Activated CD8-positive, alpha-beta T cell treated with anti-CD3 and anti-CD28 coated beads, Interleukin-2, amount 10 ng/mL, durations not matched to agents 7 days and 5 days (primary cell): ENCODE measurements around the gene KRTAP10-10. TPM values are rescaled to one million over a fixed set of nuclear protein-coding genes. Genes with fewer than 3 reads are reported as not detected.
"Not testable (repeated sequence)": the region's sequence is repeated elsewhere in the genome, so short reads cannot be mapped to it uniquely, and the experiment has no call there.

ENCODE experiments used
- ATAC-seq: fragments of 150-1000 bp; cut with Tn5 transposase; one replicate; pipeline ENCODE4 v1.10.0; 2021; ENCODE audit warnings: moderate library complexity
- CTCF ChIA-PET: fragments of 350-600 bp; sonication (Branson Sonifier 250); formaldehyde crosslinking; loops from one replicate; lab custom pipeline; 2021; ENCODE audit warnings: antibody characterized with exemption; lab: Charles Lee
- POLR2A ChIA-PET: fragments of 350-600 bp; sonication (Branson Sonifier 250); formaldehyde crosslinking; loops from one replicate; lab custom pipeline; 2021; ENCODE audit warnings: antibody characterized with exemption; lab: Charles Lee
- DNase-seq: peaks from one replicate; pipeline ENCODE4 v3.0.0-alpha.2; 2020
- H3K27ac Mint-ChIP-seq: one replicate; pipeline ENCODE4 v1.8.0; 2021; ENCODE audit warnings: mild to moderate bottlenecking, mixed read lengths
- H3K27me3 Mint-ChIP-seq: one replicate; pipeline ENCODE4 v1.8.0; 2021; ENCODE audit warnings: low read depth, mixed read lengths
- H3K36me3 Mint-ChIP-seq: one replicate; pipeline ENCODE4 v1.8.0; 2021; ENCODE audit warnings: low read depth, mixed read lengths
- H3K4me1 Mint-ChIP-seq: one replicate; pipeline ENCODE4 v1.8.0; 2021; ENCODE audit warnings: low read depth, mixed read lengths
- H3K4me3 Mint-ChIP-seq: one replicate; pipeline ENCODE4 v1.8.0; 2021; ENCODE audit warnings: mild to moderate bottlenecking, mixed read lengths
- H3K9me3 Mint-ChIP-seq: one replicate; pipeline ENCODE4 v1.8.0; 2022; ENCODE audit warnings: mixed read lengths; ENCODE audit not compliant: insufficient read depth
- total RNA-seq, 2 experiments: library from RNA; stranded (reverse); gene quantifications; one replicate each; pipeline ENCODE4 v1.2.3, GENCODE V29; 2021

KRTAP10-10 gene
- total RNA-seq, 2 experiments from 2014 or later: not detected

GRCh38 chr21:44617071-44617501 lies 20.1 kb upstream of the KRTAP10-10 start:
- no peak overlapping the region for H3K4me3 Mint-ChIP-seq
- ATAC-seq (no peak), DNase-seq (no peak)
- ChIA-PET CTCF (no interaction called here), POLR2A (no interaction called here)
- H3K27ac Mint-ChIP-seq: no peak overlapping the region
- H3K27me3 Mint-ChIP-seq: no peaks in the 10 kb centered on the region
- peaks cover 28% of the 10 kb centered on the region for H3K9me3 Mint-ChIP-seq
- peaks cover 28% of the 10 kb centered on the region for H3K36me3 Mint-ChIP-seq
- peaks cover 33% of the 10 kb centered on the region for H3K4me1 Mint-ChIP-seq

DNA sequence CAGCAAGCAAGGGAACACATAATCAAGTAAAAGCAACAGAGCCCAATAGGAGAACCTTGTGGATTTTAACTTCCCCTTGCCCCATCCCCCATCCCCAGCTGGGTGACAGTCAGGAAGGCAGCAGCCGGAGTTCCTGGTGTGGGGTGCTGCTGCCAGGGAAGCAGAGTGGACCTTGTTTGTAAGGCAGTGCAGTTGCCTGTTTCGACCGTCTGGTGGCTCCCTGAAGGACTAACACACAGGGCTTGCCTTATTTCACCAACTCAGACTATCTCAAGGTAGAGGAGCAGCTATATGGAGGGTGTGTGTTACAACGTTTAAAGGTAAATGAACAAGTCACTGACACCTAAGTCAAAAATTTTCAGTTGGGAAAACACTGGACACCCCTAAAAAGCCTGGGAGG lies 18.7 kb upstream of the KRTAP10-10 start:
- DNase-seq (no peak), ATAC-seq (peak; percentile 29)
- CTCF ChIA-PET: interaction anchor here (0.8 to 2.1 kb wide), 6 partner anchors 9 to 175 kb away, joined by 3 to 7 read pairs (median 4); partner anchors contain the start of gene KRTAP12-3
- Mint-ChIP-seq H3K4me3 (peak overlapping the region; percentile 45), H3K27ac (peak overlapping the region; percentile 89), H3K36me3 (peaks cover 30% of the 10 kb centered on the region), H3K4me1 (peaks cover 33% of the 10 kb centered on the region), H3K9me3 (peaks cover 39% of the 10 kb centered on the region), H3K27me3 (no peaks in the 10 kb centered on the region)
- POLR2A ChIA-PET: interaction anchor here (0.8 to 1.2 kb wide), 2 partner anchors 33 to 35 kb away, joined by 3 to 4 read pairs; no protein-coding TSS in a partner anchor

- peak overlapping the region; percentile 89 for H3K27ac Mint-ChIP-seq
- H3K4me1 Mint-ChIP-seq: peaks cover 33% of the 10 kb centered on the region
- peaks cover 33% of the 10 kb centered on the region for H3K36me3 Mint-ChIP-seq
- no peaks in the 10 kb centered on the region for H3K27me3 Mint-ChIP-seq
- DNase-seq (peak; percentile 77), ATAC-seq (peak; percentile 98)
- ChIA-PET CTCF (interaction anchor here (0.7 to 2.1 kb wide), 7 partner anchors 8 to 523 kb away, joined by 3 to 7 read pairs (median 4); partner anchors contain the start of gene KRTAP12-3), POLR2A (interaction anchor here (0.8 to 1.2 kb wide), 2 partner anchors 33 to 34 kb away, joined by 3 to 4 read pairs; no protein-coding TSS in a partner anchor)
- peak overlapping the region; percentile 45 for H3K4me3 Mint-ChIP-seq
- H3K9me3 Mint-ChIP-seq: peaks cover 43% of the 10 kb centered on the region
These were observed 18.2 kb upstream of the KRTAP10-10 start for GRCh38 chr21:44618909-44619308.

DNA sequence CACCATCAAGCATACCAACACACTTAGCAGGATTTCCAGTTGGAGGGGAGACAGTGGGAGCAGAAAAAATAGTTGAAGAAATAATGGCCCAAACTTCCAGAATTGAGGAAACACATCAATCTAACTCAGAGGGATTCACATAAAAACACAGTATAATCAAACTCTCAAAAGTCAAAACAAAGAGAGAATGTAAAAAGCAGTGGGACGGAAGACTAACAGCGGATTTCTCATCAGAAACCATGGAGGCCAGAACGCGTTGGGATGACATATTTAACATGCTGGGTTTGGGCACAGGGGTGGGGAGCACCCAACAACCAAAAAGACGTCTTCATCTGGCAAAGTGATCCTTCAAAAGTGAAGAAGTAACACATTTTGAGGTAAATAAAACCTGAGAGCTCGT lies 17.3 kb upstream of the KRTAP10-10 start:
- Mint-ChIP-seq H3K27ac (peak overlapping the region; percentile 10), H3K27me3 (peaks cover 4% of the 10 kb centered on the region), H3K4me3 (no peak overlapping the region), H3K9me3 (peaks cover 53% of the 10 kb centered on the region), H3K36me3 (peaks cover 39% of the 10 kb centered on the region), H3K4me1 (peaks cover 33% of the 10 kb centered on the region)
- ATAC-seq (no peak), DNase-seq (no peak)
- ChIA-PET CTCF (interaction anchor here (1.3 to 2.1 kb wide), 2 partner anchors 8 to 38 kb away, joined by 3 to 7 read pairs; partner anchors contain the start of gene KRTAP12-3), POLR2A (no interaction called here)

DNA sequence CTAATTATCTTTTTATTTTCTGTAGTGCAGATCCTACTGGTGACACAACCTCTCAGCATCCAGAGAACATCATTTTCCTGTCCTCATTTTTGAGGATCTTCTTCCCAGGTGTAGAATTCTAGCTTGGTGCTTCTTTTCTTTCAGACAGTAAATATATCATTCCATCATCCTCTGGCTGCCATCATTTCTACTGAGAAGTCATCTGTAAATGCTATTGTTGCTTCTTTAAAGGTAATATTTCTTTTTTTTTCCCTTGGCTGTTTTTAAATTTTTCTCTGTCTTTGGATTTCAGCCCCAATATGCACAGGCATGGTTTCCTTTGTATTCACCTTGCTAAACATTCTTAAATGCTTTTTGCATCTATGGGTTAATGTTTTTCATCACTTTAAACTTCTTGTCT lies 13.6 kb upstream of the KRTAP10-10 start:
- Mint-ChIP-seq H3K36me3 (peaks cover 33% of the 10 kb centered on the region), H3K9me3 (peaks cover 49% of the 10 kb centered on the region), H3K27me3 (peaks cover 4% of the 10 kb centered on the region), H3K4me3 (no peak overlapping the region), H3K4me1 (peaks cover 15% of the 10 kb centered on the region), H3K27ac (no peak overlapping the region)
- ChIA-PET CTCF (no interaction called here), POLR2A (no interaction called here)
- ATAC-seq: no peak
- DNase-seq: no peak

- ATAC-seq (no peak), DNase-seq (no peak)
- peaks cover 4% of the 10 kb centered on the region for H3K27me3 Mint-ChIP-seq
- CTCF ChIA-PET: interaction anchor here (1.0 kb wide), 1 partner anchor 115 kb away, joined by 3 read pairs; no protein-coding TSS in a partner anchor
- peaks cover 39% of the 10 kb centered on the region for H3K9me3 Mint-ChIP-seq
- H3K4me1 Mint-ChIP-seq: peaks cover 13% of the 10 kb centered on the region
- peaks cover 24% of the 10 kb centered on the region for H3K36me3 Mint-ChIP-seq
- H3K27ac Mint-ChIP-seq: no peak overlapping the region
- no peak overlapping the region for H3K4me3 Mint-ChIP-seq
- POLR2A ChIA-PET: interaction anchor here (0.6 kb wide), 1 partner anchor 24 kb away, joined by 3 read pairs; no protein-coding TSS in a partner anchor
These were observed 11.4 kb upstream of the KRTAP10-10 start for GRCh38 chr21:44625756-44626155.

GRCh38 chr21:44626262-44626661 lies 10.9 kb upstream of the KRTAP10-10 start:
- H3K27me3 Mint-ChIP-seq: peaks cover 4% of the 10 kb centered on the region
- peaks cover 15% of the 10 kb centered on the region for H3K4me1 Mint-ChIP-seq
- DNase-seq: no peak
- peaks cover 26% of the 10 kb centered on the region for H3K36me3 Mint-ChIP-seq
- H3K4me3 Mint-ChIP-seq: no peak overlapping the region
- POLR2A ChIA-PET: no interaction called here
- no peak for ATAC-seq
- peaks cover 42% of the 10 kb centered on the region for H3K9me3 Mint-ChIP-seq
- CTCF ChIA-PET: interaction anchor here (1.0 kb wide), 1 partner anchor 116 kb away, joined by 3 read pairs; no protein-coding TSS in a partner anchor
- H3K27ac Mint-ChIP-seq: no peak overlapping the region

DNA sequence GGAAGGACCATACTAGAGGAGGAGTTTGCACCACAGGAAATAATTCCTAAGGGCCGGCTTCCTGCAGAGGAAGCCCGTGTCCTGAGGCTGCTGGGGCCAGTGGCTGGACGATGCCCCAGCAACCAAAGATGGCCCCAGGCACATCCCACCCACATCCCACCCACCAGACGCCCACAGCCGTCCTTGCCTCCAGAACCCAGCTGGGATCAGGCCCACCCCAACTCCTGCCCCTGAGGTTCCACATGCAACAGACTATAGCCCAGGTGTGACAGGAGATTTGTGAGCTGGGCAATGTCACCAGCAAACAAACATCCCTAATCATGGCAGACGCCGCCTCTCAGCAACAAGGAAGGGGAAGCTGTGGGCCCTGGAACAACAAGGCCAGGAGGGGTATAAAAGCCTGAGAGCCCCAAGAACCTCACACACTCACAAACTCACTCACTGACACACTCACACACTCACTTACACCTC lies 10.4 kb upstream of the KRTAP10-10 start, which contains the start of gene KRTAP10-9:
KRTAP10-9 (plus strand) TSS at position 421 of the 471 bp plus-strand sequence. CDS start 79 bp downstream, outside the sequence.
- Mint-ChIP-seq H3K9me3 (peaks cover 46% of the 10 kb centered on the region), H3K27ac (no peak within 1 kb of the TSS), H3K36me3 (peaks cover 29% of the 10 kb centered on the region), H3K27me3 (peaks cover 4% of the 10 kb centered on the region), H3K4me3 (no peak within 1 kb of the TSS), H3K4me1 (peaks cover 15% of the 10 kb centered on the region)
- DNase-seq: no peak
- ATAC-seq: no peak
- ChIA-PET CTCF (no interaction called here), POLR2A (no interaction called here)

DNA sequence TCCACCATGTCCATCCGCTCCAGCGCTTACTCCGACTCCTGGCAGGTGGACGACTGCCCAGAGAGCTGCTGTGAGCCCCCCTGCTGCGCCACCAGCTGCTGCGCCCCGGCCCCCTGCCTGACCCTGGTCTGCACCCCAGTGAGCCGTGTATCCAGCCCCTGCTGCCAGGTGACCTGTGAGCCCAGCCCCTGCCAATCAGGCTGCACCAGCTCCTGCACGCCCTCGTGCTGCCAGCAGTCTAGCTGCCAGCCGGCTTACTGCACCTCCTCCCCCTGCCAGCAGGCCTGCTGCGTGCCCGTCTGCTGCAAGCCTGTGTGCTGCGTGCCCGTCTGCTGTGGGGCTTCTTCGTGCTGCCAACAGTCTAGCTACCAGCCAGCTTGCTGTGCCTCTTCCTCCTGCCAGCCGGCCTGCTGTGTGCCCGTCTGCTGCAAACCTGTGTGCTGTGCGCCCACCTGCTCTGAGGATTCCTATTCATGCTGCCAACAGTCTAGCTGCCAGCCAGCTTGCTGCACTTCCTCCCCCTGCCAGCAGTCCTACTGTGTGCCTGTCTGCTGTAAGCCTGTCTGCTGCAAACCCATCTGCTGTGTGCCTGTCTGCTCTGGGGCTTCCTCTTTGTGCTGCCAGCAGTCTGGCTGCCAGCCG lies 9.9 kb upstream of the KRTAP10-10 start:
- H3K27ac Mint-ChIP-seq, POLR2A ChIA-PET, DNase-seq, ATAC-seq, H3K27me3 Mint-ChIP-seq, H3K4me3 Mint-ChIP-seq: not testable (repeated sequence)
- Mint-ChIP-seq H3K36me3 (peaks cover 31% of the 10 kb centered on the region), H3K4me1 (peaks cover 15% of the 10 kb centered on the region), H3K9me3 (peaks cover 52% of the 10 kb centered on the region)
- CTCF ChIA-PET: interaction anchor here (0.9 kb wide), 1 partner anchor 8 kb away, joined by 3 read pairs; no protein-coding TSS in a partner anchor

GRCh38 chr21:44627831-44628233 lies 9.3 kb upstream of the KRTAP10-10 start:
- CTCF ChIA-PET: interaction anchor here (0.9 kb wide), 1 partner anchor 9 kb away, joined by 3 read pairs; no protein-coding TSS in a partner anchor
- H3K27me3 Mint-ChIP-seq, POLR2A ChIA-PET: not testable (repeated sequence)

GRCh38 chr21:44628707-44629391 lies 8.3 kb upstream of the KRTAP10-10 start:
- Mint-ChIP-seq H3K27me3 (peaks cover 6% of the 10 kb centered on the region), H3K36me3 (peaks cover 29% of the 10 kb centered on the region), H3K27ac (no peak overlapping the region), H3K9me3 (peaks cover 47% of the 10 kb centered on the region), H3K4me3 (no peak overlapping the region), H3K4me1 (peaks cover 15% of the 10 kb centered on the region)
- DNase-seq (no peak), ATAC-seq (no peak)
- ChIA-PET POLR2A (no interaction called here), CTCF (no interaction called here)

More at GRCh38 chr21:44627831-44628233, 9.3 kb upstream of the KRTAP10-10 start:
- Mint-ChIP-seq H3K4me1 (peaks cover 15% of the 10 kb centered on the region), H3K36me3 (peaks cover 32% of the 10 kb centered on the region), H3K9me3 (peaks cover 48% of the 10 kb centered on the region)
- ATAC-seq, H3K4me3 Mint-ChIP-seq, DNase-seq, H3K27ac Mint-ChIP-seq: not testable (repeated sequence)
